Measurements from ENCODE around the gene CLPTM1. TPM values are rescaled to one million over a fixed set of nuclear protein-coding genes. Genes with fewer than 3 reads are reported as not detected.

Gene CLPTM1
- total and polyA plus RNA-seq, 12 donors = 67.8 to 306 (median 244) TPM

- Histone ChIP-seq H3K4me1 (replicated peaks in 1 of 2) (peaks cover 0 to 5% of the 10 kb centered on the region in 2 donors), H3K27ac (no peak overlapping the region), H3K9me3 (replicated peaks in 1 of 3) (no peaks in the 10 kb centered on the region), H3K4me3 (no peak overlapping the region), H3K36me3 (replicated peaks in 1 of 2) (no peaks in the 10 kb centered on the region), H3K27me3 (no peaks in the 10 kb centered on the region)
- DNase-seq = peak; percentile 68 to 85 (median 78)
- intact Hi-C loops (cut with DNase I) = loop anchor here in 1 of 2 donors (10.0 kb wide), 1 partner anchor 338 kb away; no protein-coding TSS in a partner anchor
- TF ChIP-seq, protein P1, sequence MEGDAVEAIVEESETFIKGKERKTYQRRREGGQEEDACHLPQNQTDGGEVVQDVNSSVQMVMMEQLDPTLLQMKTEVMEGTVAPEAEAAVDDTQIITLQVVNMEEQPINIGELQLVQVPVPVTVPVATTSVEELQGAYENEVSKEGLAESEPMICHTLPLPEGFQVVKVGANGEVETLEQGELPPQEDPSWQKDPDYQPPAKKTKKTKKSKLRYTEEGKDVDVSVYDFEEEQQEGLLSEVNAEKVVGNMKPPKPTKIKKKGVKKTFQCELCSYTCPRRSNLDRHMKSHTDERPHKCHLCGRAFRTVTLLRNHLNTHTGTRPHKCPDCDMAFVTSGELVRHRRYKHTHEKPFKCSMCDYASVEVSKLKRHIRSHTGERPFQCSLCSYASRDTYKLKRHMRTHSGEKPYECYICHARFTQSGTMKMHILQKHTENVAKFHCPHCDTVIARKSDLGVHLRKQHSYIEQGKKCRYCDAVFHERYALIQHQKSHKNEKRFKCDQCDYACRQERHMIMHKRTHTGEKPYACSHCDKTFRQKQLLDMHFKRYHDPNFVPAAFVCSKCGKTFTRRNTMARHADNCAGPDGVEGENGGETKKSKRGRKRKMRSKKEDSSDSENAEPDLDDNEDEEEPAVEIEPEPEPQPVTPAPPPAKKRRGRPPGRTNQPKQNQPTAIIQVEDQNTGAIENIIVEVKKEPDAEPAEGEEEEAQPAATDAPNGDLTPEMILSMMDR (IDR thresholded peaks at IDR 0.05) = peak; percentile 30 to 67 (median 64)
- TF ChIP-seq POLR2A (IDR thresholded peaks at IDR 0.05) = no peak
- WGBS, 4 donors = 64 to 69% (median 66%) methylated on average over 13 of the region's 13 CpGs
Observed at GRCh38 chr19:45016388-45017314, 61.5 kb downstream of the CLPTM1 start.

GRCh38 chr19:45019187-45019586, 64.0 kb downstream of the CLPTM1 start:
- no peaks in the 10 kb centered on the region for H3K36me3 ChIP-seq (replicated peaks in 1 of 2)
- no peak overlapping the region for H3K4me3 ChIP-seq
- no peaks in the 10 kb centered on the region for H3K9me3 ChIP-seq (replicated peaks in 1 of 3)
- peaks cover 0 to 5% of the 10 kb centered on the region in 2 donors for H3K4me1 ChIP-seq (replicated peaks in 1 of 2)
- H3K27ac ChIP-seq = no peak overlapping the region
- 85 to 100% (median 90%) methylated on average over 2 of the region's 2 CpGs for WGBS, 4 donors
- no peaks in the 10 kb centered on the region for H3K27me3 ChIP-seq
- intact Hi-C loops (cut with DNase I) = loop anchor here in 1 of 2 donors (10.0 kb wide), 1 partner anchor 336 kb away; no protein-coding TSS in a partner anchor
- no peak for DNase-seq
- TF ChIP-seq, protein P1 (IDR thresholded peaks at IDR 0.05) = no peak
- TF ChIP-seq POLR2A (IDR thresholded peaks at IDR 0.05) = no peak

- 75 to 87% (median 77%) methylated on average over 3 of the region's 3 CpGs for WGBS, 4 donors
- no peaks in the 10 kb centered on the region for H3K9me3 ChIP-seq (replicated peaks in 1 of 3)
- no peak overlapping the region for H3K27ac ChIP-seq
- no peaks in the 10 kb centered on the region for H3K36me3 ChIP-seq (replicated peaks in 1 of 2)
- H3K4me3 ChIP-seq = no peak overlapping the region
- H3K27me3 ChIP-seq = no peaks in the 10 kb centered on the region
- DNase-seq = no peak
- TF ChIP-seq, protein P1 (IDR thresholded peaks at IDR 0.05) = no peak
- TF ChIP-seq POLR2A (IDR thresholded peaks at IDR 0.05) = no peak
- peaks cover 0 to 5% of the 10 kb centered on the region in 2 donors for H3K4me1 ChIP-seq (replicated peaks in 1 of 2)
- intact Hi-C loops (cut with DNase I) = no loop called here
Observed at GRCh38 chr19:45020071-45020470, 64.9 kb downstream of the CLPTM1 start.

GRCh38 chr19:45021971-45022370, 66.8 kb downstream of the CLPTM1 start:
- no peak for DNase-seq
- intact Hi-C loops (cut with DNase I) = no loop called here
- no peak overlapping the region for H3K4me3 ChIP-seq
- no peak overlapping the region for H3K27ac ChIP-seq
- H3K4me1 ChIP-seq (replicated peaks in 1 of 2) = peaks cover 0 to 4% of the 10 kb centered on the region in 2 donors
- 64 to 86% (median 82%) methylated on average over 5 to 14 of the region's 14 CpGs for WGBS, 4 donors
- no peak for TF ChIP-seq POLR2A (IDR thresholded peaks at IDR 0.05)
- TF ChIP-seq, protein P1 (IDR thresholded peaks at IDR 0.05) = no peak
- H3K27me3 ChIP-seq = no peaks in the 10 kb centered on the region
- H3K36me3 ChIP-seq (replicated peaks in 1 of 2) = no peaks in the 10 kb centered on the region
- H3K9me3 ChIP-seq (replicated peaks in 1 of 3) = no peaks in the 10 kb centered on the region

Measured in adrenal gland (tissue), 12 donors.